GM11168 (cell line): ENCODE data around the gene TMEM108.

Source experiments
- in situ Hi-C: fragments of 300-500 bp; cut with MboI; formaldehyde crosslinking; loops from one replicate; pipeline ENCODE4 v1.12.0; 2022; ENCODE audit warnings: low sequenced_read_pairs; ENCODE audit not compliant: unreplicated experiment

Gene TMEM108

DNA sequence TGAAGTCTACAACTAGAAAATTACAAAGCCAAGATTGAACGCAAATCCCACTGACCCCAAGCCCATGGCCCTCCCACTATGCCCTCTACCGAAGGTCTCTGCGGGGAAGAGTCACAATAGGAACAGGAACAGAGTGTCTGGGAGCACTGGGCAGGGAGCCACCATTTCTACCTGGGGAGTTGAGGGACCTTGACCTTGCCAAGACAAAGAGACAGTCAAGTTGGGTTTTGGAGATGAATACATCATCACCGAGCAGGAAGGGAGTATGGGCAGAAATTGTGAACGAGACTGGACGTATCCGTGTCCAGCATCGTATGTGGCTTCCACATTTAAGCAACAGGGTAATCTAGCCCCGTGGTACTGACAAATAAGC lies 330.9 kb downstream of the TMEM108 start:
- in situ Hi-C loops: no loop called here

DNA sequence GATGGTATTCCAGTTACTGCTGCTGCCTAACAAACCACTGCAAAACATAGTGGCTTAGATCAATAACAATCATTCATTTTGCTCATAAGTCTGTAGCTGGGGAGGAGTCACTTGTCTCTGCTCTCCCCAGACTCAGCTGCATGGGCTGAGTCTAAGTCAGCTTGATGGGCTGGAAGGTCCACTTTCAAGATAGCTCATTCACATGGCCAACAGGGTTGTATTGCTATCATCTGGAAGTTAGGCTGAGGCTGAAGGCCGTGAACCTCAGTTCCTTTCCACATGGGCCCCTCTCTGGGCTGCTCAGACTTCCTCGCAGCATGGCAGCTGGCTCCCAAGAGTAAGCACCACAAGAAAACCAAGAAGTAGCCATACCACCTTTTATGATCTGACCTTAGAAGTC lies 333.0 kb downstream of the TMEM108 start:
- in situ Hi-C loops: no loop called here

DNA sequence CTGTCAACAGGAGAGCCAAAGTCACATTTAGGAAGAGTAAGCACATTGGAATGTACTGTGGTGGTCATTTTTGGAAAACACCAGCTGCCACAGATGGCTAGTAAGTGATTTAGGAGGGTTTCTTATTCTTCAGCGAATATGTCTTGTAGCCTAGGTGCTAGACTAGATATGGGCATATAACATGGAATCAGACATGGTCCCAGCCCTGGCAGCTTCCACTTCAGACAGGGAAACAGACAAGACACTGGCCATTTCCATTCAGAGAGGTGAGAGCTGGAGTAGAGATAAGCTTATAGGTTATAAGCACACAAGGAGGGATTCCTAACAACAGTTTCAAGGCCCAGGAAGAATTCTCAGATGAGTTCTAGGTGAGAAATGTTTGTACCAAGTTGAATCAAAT lies 333.5 kb downstream of the TMEM108 start:
- in situ Hi-C loops: no loop called here

DNA sequence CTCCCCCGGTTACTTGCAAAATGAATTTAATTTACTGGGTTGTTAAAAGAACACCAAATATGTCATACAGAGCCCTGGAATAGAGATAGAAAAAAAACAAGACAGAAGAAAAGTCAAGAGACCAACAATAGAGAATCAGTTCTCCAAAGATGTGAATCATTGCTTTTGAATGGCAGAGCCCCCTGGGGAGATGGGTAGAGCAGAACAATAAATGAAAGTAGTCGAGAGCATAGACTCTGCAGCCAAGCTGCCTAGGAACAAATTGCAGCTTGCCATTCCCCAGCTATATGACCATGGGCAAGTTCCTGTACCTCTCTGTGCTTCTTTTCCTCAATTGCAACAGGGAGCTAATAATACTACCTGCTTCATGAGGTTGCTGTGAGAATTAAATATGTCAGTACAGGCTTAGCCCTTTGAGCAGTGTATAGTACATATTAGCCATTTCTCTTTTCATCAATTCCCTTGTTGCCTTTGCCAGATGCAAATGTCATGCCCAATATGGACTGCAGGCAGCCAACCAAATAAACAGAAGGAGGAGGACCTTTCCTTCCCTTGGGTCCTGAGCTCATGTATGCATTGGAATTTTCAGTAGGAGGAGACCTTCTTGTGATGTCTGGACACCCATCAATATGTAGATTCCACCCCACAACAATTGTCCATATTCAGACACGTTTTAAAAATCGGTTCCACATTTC lies 336.7 kb downstream of the TMEM108 start:
- in situ Hi-C loops: no loop called here

DNA sequence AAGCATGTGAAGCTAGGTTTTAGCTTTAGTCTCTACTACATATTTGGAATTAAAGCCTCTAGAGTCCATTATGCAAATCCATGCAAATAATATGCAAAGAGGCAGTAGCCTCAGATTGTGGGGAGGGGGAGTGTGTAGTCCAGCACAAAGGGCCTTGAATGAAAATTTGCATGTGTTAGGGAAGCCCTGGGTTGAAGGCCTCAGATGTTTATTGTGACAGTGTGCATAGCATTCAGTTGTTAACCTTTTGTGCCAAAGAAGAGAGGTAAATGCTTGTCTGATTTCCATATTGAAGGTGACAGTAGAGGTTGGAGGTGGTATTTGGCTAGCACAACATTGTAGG lies 337.2 kb downstream of the TMEM108 start:
- in situ Hi-C loops: no loop called here

DNA sequence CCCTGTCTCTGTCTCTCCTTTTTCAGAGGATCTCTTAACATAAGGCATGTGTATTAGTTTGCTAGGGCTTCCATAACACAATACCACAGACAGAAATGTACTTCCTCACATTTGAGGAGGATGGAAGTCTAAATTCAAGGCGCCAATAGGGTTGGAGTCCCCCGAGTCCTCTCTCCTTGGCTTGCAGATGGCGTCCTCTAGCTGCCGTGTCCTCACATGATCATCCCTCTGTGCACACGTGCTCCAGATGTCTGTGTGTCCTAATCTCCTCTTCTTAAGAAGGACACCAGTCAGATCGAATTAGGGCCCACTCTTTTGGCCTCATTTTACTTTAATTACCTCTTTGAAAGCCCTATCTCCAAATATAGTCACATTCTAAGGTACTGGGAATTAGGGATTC lies 338.6 kb downstream of the TMEM108 start:
- in situ Hi-C loops: no loop called here

DNA sequence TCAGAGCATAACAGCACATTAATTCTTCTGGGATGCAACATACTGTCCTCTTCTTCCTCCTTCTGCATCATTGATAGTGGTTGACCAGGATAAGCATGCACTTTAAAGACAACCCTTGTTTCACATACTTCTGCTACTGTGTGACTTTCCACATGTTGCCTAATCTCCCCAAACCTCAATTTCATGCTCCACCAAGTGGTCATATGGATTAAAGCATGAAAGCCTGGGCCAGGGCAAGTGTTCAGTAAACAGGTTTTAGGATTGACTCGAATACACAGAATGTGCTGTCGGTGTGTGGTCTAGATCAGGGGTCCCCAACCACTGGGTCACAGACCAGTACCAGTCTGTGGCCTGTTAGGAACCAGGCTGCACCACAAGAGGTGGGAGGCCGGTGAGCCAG lies 339.2 kb downstream of the TMEM108 start:
- in situ Hi-C loops: no loop called here

DNA sequence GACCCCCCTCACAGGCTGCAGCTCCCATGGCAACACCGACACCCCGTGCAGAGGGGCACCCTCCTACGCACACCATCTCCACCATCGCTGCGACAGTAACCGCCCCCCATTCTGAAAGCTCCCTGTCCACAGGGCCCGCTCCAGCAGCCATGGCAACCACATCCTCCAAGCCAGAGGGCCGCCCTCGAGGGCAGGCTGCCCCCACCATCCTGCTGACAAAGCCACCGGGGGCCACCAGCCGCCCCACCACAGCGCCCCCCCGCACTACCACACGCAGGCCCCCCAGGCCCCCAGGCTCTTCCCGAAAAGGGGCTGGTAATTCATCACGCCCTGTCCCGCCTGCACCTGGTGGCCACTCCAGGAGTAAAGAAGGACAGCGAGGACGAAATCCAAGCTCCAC lies 341.7 kb downstream of the TMEM108 start:
- in situ Hi-C loops: loop anchor here (10.0 kb wide), 1 partner anchor 335 kb away; no protein-coding TSS in a partner anchor

DNA sequence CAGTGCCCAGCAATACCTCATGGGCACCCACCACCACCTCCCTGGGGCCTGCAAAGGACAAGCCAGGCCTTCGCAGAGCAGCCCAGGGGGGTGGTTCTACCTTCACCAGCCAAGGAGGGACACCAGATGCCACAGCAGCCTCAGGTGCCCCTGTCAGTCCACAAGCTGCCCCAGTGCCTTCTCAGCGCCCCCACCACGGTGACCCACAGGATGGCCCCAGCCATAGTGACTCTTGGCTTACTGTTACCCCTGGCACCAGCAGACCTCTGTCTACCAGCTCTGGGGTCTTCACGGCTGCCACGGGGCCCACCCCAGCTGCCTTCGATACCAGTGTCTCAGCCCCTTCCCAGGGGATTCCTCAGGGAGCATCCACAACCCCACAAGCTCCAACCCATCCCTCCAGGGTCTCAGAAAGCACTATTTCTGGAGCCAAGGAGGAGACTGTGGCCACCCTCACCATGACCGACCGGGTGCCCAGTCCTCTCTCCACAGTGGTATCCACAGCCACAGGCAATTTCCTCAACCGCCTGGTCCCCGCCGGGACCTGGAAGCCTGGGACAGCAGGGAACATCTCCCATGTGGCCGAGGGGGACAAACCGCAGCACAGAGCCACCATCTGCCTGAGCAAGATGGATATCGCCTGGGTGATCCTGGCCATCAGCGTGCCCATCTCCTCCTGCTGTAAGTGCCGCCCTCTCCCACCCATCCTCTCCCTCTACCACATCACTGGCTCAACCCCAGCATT lies 342.5 kb downstream of the TMEM108 start:
- in situ Hi-C loops: loop anchor here (10.0 kb wide), 1 partner anchor 336 kb away; no protein-coding TSS in a partner anchor

DNA sequence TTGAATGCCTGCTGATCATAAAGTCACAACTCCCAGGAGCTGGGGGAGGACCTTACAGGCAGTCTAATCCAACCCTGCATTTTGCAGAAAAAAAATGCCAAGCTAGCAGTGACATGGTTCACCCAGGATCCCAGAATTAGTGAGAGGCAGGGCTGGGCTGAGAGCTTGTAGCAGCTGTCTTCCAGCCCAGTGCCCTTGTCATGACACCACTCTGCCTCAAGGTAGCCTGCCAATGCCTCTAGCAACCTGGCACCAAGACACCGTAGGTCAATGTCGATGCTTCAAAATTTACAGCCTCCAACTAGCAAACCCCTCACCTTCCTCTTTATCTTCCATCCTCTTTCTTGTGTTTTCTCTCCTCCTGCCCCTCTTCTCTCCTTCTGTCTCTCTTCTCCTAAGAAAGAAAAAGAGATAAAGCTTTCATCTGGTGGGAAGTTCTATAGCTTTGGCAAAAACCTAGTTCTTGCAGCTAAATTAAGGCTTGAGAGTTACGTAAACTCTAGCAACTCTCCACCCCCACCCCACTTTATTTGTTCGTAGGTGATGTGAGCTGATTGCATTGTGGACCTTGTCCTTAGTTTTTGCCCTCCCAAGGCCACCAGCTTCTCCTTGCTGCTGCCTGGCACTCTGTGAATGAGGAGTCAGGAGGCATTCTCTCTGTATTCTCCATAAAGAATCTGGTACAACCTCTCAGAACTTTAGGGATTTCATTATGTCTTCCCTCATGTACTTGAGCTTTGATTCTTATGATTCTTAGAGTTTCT lies 343.3 kb downstream of the TMEM108 start:
- in situ Hi-C loops: loop anchor here (10.0 kb wide), 1 partner anchor 337 kb away; no protein-coding TSS in a partner anchor

DNA sequence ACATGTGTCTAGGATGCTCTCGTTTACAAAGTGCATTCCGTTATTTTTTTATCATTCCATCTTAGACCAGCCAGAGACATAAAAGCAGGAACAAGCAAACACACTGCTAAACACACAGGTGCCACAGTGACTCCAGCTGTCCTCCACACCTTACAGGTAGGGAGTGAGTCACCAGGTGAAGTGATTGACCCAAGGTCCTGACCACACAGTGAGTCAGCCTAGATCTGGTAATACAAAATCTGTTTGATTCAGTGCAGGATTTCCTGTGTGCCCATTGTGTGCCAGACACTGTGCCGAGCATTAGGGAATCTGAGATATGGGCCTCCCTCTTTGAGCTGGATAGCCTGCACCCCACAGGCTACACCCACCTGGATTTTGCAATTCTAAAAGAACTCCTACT lies 345.0 kb downstream of the TMEM108 start:
- in situ Hi-C loops: loop anchor here (10.0 kb wide), 1 partner anchor 338 kb away; no protein-coding TSS in a partner anchor

DNA sequence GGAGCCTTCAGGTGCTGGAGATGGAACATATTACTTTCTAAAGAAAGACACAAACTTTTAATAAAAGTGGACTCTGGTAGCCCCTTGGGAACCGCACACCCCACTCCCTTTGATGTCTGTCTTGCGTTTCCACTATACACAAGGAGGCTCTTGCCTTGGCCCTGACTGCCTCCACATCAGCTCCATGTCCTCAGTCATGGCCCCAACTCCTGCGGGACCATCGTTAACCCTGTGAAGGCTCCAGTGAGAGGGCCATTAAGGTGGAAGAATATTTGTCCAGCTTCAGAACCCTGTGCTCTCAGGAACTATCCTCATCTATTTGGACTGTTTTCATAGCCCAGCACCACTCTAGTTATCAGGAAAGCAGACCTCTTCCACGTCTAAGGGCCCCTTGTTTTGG lies 345.6 kb downstream of the TMEM108 start:
- in situ Hi-C loops: loop anchor here (10.0 kb wide), 1 partner anchor 339 kb away; no protein-coding TSS in a partner anchor

DNA sequence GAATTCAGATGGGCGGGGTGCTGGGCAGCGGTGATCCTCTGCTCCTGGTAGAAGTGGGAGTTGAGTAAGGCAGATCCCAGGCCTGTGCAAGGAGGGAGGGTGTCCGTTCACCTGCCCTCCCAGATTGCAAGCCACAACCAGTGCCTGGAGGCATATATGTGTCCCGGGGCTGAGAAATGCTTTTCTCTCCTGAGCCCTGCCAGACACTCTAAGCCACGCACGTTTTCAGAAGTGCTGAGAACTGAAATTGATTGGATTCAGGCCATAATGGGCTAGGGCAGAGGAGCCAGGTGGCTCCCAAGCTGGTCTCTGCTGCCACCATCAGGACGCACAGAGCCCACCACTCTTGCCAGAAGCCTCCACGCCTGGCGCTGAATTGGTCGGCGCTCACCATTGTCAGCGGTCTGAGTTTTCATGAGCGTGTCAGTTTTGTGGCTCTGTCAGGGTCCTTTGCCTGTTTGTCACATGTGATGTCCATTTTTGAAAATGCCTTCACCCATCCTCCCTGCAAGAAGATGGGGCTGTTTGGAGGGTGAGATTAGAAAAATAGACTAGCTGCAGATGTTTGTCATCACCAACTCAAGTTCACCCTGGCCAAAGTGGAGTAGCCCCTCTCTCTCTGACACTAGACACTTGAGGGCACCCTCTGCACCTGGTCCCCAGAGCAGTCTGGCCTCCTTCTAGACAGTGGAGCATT lies 346.3 kb downstream of the TMEM108 start:
- in situ Hi-C loops: loop anchor here (10.0 kb wide), 1 partner anchor 340 kb away; no protein-coding TSS in a partner anchor

DNA sequence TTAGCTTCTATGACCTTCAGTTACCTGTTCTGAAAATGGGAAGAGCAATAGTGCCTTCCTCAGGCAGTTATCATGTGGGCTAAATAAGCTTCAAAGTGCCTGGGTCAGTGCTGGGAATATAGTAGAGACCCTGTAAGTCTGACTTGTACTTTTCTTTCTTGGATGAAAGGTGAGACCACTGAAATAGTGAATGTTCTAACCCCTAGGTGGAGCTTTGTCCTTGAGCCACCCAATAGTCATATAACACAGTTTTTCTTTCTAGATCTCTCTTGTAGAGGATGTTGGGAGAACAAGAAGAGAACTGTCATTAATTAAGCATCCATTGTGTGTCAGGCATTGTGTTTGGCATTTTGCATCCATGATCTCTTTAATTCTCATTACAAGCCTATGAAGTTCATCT lies 348.7 kb downstream of the TMEM108 start:
- in situ Hi-C loops: loop anchor here (10.0 kb wide), 1 partner anchor 342 kb away; no protein-coding TSS in a partner anchor

DNA sequence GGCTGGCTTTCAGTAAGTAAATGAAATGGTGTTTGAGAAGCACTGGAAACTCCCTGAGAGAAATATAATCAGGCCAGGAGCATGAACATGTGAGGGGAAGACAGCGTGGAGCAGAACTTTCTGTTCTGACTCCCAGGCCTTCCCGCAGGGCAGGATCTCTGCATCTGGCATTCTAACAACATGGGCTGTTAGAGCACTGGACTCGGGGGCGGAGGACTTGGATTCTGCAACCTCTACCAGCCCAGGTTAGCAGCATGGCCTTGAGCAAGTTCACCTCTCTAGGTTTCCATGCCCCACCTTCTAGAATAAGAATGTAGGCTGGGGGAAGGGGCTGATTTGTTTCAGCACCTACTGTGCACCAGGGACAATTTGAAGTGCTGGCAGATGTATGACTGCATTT lies 349.1 kb downstream of the TMEM108 start:
- in situ Hi-C loops: loop anchor here (10.0 kb wide), 1 partner anchor 343 kb away; no protein-coding TSS in a partner anchor

DNA sequence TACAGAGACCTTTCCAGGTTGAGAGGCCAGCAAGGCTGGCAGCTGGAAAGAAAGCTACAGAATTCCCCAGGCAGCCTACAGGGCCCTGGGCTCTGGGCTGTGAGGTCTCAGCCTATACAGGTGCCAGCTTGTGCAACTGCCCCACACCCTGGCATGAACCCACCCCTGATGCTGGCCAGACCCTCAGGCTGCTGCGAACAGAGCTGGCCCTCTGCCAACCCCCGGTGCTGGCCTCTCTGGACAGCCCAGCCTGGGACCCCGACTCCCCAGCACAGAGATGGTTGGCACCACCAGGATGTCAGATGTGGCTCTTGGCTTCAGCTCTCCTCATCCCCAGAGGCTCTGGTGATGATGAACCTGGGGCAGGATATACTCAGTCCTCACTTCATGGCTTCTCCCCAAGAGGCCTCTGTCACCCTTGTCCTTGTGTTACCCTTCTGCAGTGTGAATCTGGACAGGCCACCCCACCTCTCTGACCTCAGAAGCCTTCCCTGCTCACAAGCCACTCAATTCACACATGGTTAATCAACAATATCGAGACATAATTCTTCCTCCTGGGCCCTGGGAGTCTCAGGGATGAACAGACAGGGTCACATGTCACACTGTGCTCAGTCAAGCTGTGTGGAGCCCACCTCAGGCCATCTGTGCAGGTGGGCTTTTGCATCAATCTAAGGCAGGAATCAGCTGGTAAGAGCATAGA lies 350.7 kb downstream of the TMEM108 start:
- in situ Hi-C loops: loop anchor here (10.0 kb wide), 1 partner anchor 344 kb away; no protein-coding TSS in a partner anchor

DNA sequence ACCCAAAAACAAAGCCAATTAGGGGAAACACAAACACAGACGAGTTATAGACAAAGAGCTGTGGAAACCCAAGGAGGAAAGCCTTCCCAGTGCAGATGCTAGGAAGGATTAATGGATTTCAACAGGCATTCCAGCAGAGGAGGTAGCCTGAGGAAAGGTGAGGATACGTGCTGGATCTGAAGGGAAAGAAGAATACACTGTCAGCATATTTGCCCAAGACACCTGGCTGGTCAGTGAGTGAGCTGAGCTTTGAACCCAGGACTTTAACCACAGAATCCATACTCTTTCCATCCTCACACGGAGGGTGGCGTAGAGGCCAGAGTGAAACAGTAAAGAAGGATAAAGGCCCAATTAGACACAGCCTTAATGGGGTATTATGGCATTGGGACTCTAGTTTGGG lies 352.5 kb downstream of the TMEM108 start:
- in situ Hi-C loops: no loop called here

DNA sequence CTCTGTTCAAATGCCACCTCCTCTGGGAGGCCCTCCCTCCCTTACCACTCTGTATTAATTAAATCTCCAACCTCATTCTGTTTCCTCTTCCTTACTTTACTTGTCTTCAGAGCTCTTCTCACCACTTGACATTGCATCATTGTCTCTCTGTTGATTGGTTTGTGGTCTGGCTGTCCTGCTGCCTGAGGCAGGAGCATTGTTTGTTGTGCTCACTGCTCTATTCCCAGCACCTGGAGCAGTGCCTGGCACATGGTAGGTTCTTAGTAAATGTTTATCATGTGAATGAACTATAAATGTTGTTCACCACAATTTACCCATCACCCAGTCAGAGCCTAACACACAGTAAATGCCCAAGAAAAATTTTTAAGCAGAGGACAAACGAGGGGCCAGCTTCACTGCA lies 355.0 kb downstream of the TMEM108 start:
- in situ Hi-C loops: no loop called here

DNA sequence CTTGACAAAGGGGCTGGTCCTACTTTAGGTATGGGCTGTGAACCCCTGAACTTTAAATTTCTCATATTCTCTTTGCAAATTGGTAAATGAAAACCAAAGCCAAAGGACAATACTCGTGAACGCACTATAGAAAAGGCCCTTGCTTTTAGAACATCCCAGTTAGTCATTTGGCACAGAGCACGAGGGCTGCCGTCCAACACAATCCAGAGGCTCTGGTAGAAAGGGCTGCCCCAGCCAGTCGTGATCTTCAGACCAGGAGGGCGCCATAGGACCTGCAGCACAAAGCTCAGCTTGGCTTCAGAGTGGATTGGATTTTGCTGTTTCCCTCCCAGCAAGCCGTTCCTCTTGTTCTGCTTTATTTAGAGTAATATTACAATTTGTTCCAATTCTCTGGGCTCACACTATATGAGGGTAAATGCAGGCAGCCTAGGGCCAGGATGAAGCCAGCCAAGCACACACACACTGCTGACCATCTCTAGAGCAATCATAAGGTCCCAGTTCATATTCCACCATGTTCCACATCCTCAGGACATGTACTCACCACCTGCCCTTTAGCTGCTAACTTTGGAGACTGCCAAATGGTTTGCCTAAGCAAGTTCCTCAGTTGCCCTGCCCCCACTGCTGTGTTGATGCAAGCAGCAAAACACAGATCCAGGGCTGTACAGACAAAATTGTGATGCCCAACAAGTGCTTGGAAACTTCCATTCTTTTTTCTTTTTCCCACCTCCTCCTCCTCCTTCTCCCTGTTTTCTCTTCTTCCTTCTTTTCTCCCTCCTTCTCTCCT lies 355.7 kb downstream of the TMEM108 start:
- in situ Hi-C loops: no loop called here
